DOHH2 (cell line): ENCODE results near the gene GBA2.

Source experiments
- EZH2phosphoT487 ChIP-seq: fragments of 200-600 bp; sonication (generic); IDR thresholded peaks from 2 replicates; pipeline ENCODE4 v1.6.1; 2017; ENCODE audit warnings: borderline replicate concordance, mild to moderate bottlenecking, antibody characterized with exemption, low read length, moderate library complexity, mixed read lengths
- TF ChIP-seq, protein P1 (sequence below): fragments of 200-600 bp; sonication (generic); IDR thresholded peaks from one replicate; pipeline ENCODE4 v1.5.1; 2014; ENCODE audit warnings: antibody characterized with exemption, mild to moderate bottlenecking, low read depth, low read length; ENCODE audit not compliant: poor library complexity, severe bottlenecking

DNA sequence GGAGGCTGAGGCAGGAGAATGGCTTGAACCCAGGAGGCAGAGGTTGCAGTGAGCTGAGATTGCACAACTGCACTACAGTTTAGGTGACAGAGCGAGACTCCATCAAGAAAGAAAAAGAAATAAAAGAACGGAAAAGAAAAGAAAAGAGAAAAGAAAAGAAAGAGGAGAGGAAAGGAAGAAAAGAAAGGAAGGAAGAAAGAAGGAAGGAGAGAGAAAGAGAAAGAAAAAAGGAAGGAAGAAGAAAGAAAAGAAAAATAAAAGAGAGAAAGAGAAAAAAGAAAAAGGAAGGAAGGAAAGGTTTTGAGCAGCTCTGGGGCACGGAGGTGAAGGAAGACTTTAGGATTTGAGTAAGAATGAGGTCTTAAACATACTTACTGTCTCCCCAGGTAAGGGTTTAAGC is 35.5 kb downstream of the GBA2 start:
- TF ChIP-seq, protein P1, sequence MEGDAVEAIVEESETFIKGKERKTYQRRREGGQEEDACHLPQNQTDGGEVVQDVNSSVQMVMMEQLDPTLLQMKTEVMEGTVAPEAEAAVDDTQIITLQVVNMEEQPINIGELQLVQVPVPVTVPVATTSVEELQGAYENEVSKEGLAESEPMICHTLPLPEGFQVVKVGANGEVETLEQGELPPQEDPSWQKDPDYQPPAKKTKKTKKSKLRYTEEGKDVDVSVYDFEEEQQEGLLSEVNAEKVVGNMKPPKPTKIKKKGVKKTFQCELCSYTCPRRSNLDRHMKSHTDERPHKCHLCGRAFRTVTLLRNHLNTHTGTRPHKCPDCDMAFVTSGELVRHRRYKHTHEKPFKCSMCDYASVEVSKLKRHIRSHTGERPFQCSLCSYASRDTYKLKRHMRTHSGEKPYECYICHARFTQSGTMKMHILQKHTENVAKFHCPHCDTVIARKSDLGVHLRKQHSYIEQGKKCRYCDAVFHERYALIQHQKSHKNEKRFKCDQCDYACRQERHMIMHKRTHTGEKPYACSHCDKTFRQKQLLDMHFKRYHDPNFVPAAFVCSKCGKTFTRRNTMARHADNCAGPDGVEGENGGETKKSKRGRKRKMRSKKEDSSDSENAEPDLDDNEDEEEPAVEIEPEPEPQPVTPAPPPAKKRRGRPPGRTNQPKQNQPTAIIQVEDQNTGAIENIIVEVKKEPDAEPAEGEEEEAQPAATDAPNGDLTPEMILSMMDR: no peak
- no peak for TF ChIP-seq EZH2phosphoT487
